NCI-H2227 (cell line): Measurements from ENCODE around the gene SLC38A10.
A peak's percentile ranks its signal among the peaks of the same experiment; 100 is the strongest.
"Not testable (repeated sequence)": the region's sequence is repeated elsewhere in the genome, so short reads cannot be mapped to it uniquely, and the experiment has no call there.

ENCODE experiments used
- DNase-seq: peaks from one replicate; lab custom pipeline; 2025; ENCODE audit not compliant: unreplicated experiment; lab: John Stamatoyannopoulos, UW

The SLC38A10 gene

GRCh38 chr17:81232616-81233241 is 62.4 kb downstream of the SLC38A10 start:
- DNase-seq = no peak

- DNase-seq = no peak
Observed at GRCh38 chr17:81231766-81232581, 63.1 kb downstream of the SLC38A10 start.

- no peak for DNase-seq
Observed at GRCh38 chr17:81231121-81231645, 63.9 kb downstream of the SLC38A10 start.

- no peak for DNase-seq
Observed at GRCh38 chr17:81230043-81230820, 64.9 kb downstream of the SLC38A10 start.

- no peak for DNase-seq
Observed at GRCh38 chr17:81229666-81229920, 65.5 kb downstream of the SLC38A10 start.

GRCh38 chr17:81228834-81229665 is 66.1 kb downstream of the SLC38A10 start:
- no peak for DNase-seq

- no peak for DNase-seq
Observed at GRCh38 chr17:81228420-81228819, 66.7 kb downstream of the SLC38A10 start.

GRCh38 chr17:81227630-81228029 is 67.5 kb downstream of the SLC38A10 start:
- DNase-seq = not testable (repeated sequence)

- peak; percentile 30 for DNase-seq
Observed at GRCh38 chr17:81223762-81224130, 71.4 kb downstream of the SLC38A10 start.

- peak; percentile 99 for DNase-seq
Observed at GRCh38 chr17:81222906-81223761, 72.0 kb downstream of the SLC38A10 start, which contains the start of gene CEP131. CEP131 (minus strand) TSS chr17:81222965; CDS start chr17:81220056, 2,909 bp downstream.

- DNase-seq = no peak
Observed at GRCh38 chr17:81222620-81222905, 72.5 kb downstream of the SLC38A10 start.

- DNase-seq = no peak
Observed at GRCh38 chr17:81221842-81222619, 73.1 kb downstream of the SLC38A10 start.

GRCh38 chr17:81221371-81221841 is 73.7 kb downstream of the SLC38A10 start:
- no peak for DNase-seq

GRCh38 chr17:81219476-81220180 is 75.5 kb downstream of the SLC38A10 start:
- no peak for DNase-seq

- DNase-seq = no peak
Observed at GRCh38 chr17:81218991-81219390, 76.1 kb downstream of the SLC38A10 start.

- no peak for DNase-seq
Observed at GRCh38 chr17:81218459-81218858, 76.6 kb downstream of the SLC38A10 start.

GRCh38 chr17:81217491-81217890 is 77.6 kb downstream of the SLC38A10 start:
- no peak for DNase-seq

GRCh38 chr17:81213978-81214377 is 81.1 kb downstream of the SLC38A10 start:
- no peak for DNase-seq

GRCh38 chr17:81212365-81212764 is 82.7 kb downstream of the SLC38A10 start:
- no peak for DNase-seq
